ENCODE measurements around the gene INKA1. TPM values are rescaled to one million over a fixed set of nuclear protein-coding genes. Genes with fewer than 3 reads are reported as not detected.

Gene INKA1
- total RNA-seq, 1 donor from 2014 or later, result not detected

DNA sequence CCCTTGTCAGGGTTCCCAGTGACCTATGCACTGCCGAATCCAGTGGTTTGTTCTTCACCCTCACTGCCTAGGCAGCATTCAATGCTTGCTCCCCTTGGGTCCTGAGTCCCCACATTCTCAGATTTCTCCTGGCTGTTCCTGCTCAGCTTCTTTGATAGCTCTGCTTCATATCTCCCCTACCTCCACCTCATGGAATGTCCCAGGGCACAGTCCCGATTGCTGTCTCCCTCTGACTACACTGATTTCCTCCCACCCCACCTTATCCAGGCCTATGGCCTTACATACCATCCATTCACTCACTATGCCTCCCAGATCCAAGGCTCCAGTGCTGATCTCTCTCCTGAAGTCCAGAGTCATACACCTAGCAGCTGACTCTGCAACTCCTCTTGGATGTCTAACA lies 1.9 kb upstream of the INKA1 start:
- intact Hi-C loops (cut with DNase I), result loop anchor here (5.0 kb wide), 1 partner anchor 286 kb away; the partner anchor contains the start of gene RBM5
- no peaks in the 10 kb centered on the region for H3K36me3 ChIP-seq
- no peak overlapping the region for H3K27ac ChIP-seq
- DNase-seq (ENCODE audit: low spot score in 2 of 2), result no peak
- H3K27me3 ChIP-seq, result no peaks in the 10 kb centered on the region
- no peaks in the 10 kb centered on the region for H3K9me3 ChIP-seq
- peaks cover 21 to 28% of the 10 kb centered on the region in 2 donors for H3K4me1 ChIP-seq
- TF ChIP-seq, protein P1, sequence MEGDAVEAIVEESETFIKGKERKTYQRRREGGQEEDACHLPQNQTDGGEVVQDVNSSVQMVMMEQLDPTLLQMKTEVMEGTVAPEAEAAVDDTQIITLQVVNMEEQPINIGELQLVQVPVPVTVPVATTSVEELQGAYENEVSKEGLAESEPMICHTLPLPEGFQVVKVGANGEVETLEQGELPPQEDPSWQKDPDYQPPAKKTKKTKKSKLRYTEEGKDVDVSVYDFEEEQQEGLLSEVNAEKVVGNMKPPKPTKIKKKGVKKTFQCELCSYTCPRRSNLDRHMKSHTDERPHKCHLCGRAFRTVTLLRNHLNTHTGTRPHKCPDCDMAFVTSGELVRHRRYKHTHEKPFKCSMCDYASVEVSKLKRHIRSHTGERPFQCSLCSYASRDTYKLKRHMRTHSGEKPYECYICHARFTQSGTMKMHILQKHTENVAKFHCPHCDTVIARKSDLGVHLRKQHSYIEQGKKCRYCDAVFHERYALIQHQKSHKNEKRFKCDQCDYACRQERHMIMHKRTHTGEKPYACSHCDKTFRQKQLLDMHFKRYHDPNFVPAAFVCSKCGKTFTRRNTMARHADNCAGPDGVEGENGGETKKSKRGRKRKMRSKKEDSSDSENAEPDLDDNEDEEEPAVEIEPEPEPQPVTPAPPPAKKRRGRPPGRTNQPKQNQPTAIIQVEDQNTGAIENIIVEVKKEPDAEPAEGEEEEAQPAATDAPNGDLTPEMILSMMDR (IDR thresholded peaks at IDR 0.05), result no peak
- H3K4me3 ChIP-seq, result no peak overlapping the region

DNA sequence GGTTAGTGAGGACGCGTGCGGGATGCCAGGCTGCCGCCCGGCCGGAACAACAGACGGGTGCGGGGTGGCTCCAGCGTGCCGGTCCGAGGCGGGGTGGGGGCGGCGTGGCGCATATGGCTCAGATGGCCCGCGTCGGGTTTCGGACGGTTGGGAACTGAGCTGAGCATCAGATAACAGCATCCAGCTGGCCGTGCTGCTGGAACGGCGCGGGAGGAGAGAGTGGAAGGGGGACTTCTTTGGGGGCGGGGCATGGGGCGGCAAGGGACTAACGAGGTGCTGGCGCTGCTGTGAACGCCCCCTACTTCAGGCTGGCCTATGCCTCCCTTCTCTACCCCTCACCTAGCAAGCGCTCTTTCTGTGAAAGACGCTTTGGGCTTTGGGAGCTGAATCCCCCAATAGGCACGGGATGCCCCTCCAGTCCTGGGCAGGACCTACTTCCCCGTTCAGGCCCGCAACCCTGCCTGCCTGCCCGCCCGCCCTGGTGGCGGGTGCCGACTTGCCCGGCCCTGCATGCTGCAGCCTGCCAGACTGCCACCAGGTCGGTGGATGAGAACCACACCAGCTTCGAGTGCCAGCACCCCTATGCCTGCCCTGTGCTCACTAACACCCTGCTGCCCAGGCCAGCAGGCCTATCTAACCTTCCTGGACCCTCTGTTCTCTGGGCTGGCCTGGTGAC lies 542 bp downstream of the INKA1 start:
- Histone ChIP-seq H3K4me3 (peak overlapping the region; percentile 84 to 86), H3K27me3 (no peaks in the 10 kb centered on the region), H3K36me3 (no peaks in the 10 kb centered on the region), H3K4me1 (peaks cover 22 to 40% of the 10 kb centered on the region in 2 donors), H3K27ac (peak overlapping the region; percentile 98), H3K9me3 (no peaks in the 10 kb centered on the region)
- TF ChIP-seq, protein P1 (IDR thresholded peaks at IDR 0.05), result peak in 1 of 3 experiments; percentile 8
- peak in 1 of 2 donors; percentile 82 for DNase-seq (ENCODE audit: low spot score in 2 of 2)
- intact Hi-C loops (cut with DNase I), result loop anchor here (5.0 kb wide), 1 partner anchor 284 kb away; the partner anchor contains the start of gene RBM5

DNA sequence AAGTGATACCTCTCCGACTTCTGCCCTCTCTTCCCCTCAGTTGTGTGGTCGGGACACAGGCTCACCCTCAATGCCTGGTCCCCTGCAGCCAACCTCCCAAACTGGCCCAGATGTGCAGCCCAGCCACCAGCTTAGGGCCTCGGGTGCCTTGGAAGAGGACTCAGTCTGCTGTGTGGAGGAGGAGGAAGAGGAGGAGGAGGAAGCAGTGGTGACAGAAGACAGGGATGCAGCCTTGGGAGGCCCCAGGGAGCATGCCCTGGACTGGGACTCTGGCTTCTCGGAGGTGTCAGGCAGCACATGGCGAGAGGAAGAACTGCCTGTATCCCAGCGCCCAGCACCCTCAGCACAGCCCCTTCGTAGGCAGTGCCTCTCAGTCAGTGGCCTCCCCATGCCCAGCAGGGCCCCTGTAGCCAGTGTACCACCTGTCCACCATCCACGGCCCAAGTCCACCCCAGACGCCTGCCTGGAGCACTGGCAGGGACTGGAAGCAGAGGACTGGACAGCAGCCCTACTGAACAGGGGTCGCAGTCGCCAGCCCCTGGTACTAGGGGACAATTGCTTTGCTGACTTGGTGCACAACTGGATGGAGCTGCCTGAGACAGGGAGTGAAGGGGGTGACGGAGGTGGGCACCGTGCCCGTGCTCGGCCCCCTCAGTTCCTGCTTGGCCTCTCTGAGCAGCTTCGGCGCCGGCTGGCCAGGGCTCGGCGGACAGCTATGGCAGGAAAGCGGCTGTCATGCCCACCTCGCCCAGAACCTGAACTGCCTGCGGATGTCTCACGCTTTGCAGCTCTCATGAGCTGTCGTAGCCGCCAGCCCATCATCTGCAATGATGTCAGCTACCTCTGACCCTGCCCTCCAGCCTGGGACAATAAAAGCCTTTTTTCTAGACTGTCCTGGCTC lies 1.3 kb downstream of the INKA1 start:
- no peak for DNase-seq (ENCODE audit: low spot score in 2 of 2)

DNA sequence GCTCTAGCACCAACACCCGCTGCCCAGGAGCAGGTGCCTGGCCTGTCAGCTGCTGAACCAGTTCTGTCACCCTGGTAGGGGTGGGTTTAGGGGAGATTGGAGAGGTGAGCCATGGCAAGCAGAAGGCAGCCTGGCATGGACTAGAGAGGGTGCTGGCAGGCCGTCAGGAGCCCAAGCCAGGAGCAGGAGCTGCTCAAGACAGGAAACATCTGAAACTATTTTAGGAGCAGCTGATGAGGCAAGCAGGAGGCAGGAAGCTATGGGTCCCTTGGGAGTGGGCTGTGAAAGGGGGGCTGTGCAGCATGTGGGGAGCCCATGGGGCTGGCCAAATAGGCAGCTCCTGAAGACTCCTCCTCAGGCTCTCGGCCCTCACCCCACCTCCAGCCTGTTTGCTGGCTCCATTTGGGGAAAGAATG lies 2.3 kb downstream of the INKA1 start:
- H3K36me3 ChIP-seq, result peaks cover 13 to 14% of the 10 kb centered on the region in 2 donors
- peak; percentile 83 to 97 for DNase-seq (ENCODE audit: low spot score in 2 of 2)
- H3K4me1 ChIP-seq, result peaks cover 22 to 36% of the 10 kb centered on the region in 2 donors
- H3K27ac ChIP-seq, result peak overlapping the region; percentile 98
- TF ChIP-seq, protein P1 (IDR thresholded peaks at IDR 0.05), result no peak
- no peaks in the 10 kb centered on the region for H3K27me3 ChIP-seq
- intact Hi-C loops (cut with DNase I), result no loop called here
- peak overlapping the region; percentile 12 to 86 for H3K4me3 ChIP-seq
- no peaks in the 10 kb centered on the region for H3K9me3 ChIP-seq

More for the DNA sequence above, 1.3 kb downstream of the INKA1 start:
- Histone ChIP-seq H3K36me3 (peaks cover 4 to 6% of the 10 kb centered on the region in 2 donors), H3K4me3 (peak overlapping the region; percentile 84 to 86), H3K27ac (peak overlapping the region; percentile 98), H3K9me3 (no peaks in the 10 kb centered on the region), H3K27me3 (no peaks in the 10 kb centered on the region), H3K4me1 (peaks cover 22 to 40% of the 10 kb centered on the region in 2 donors)
- TF ChIP-seq, protein P1 (IDR thresholded peaks at IDR 0.05), result no peak
- intact Hi-C loops (cut with DNase I), result loop anchor here (5.0 kb wide), 1 partner anchor 283 kb away; the partner anchor contains the start of gene RBM5

DNA sequence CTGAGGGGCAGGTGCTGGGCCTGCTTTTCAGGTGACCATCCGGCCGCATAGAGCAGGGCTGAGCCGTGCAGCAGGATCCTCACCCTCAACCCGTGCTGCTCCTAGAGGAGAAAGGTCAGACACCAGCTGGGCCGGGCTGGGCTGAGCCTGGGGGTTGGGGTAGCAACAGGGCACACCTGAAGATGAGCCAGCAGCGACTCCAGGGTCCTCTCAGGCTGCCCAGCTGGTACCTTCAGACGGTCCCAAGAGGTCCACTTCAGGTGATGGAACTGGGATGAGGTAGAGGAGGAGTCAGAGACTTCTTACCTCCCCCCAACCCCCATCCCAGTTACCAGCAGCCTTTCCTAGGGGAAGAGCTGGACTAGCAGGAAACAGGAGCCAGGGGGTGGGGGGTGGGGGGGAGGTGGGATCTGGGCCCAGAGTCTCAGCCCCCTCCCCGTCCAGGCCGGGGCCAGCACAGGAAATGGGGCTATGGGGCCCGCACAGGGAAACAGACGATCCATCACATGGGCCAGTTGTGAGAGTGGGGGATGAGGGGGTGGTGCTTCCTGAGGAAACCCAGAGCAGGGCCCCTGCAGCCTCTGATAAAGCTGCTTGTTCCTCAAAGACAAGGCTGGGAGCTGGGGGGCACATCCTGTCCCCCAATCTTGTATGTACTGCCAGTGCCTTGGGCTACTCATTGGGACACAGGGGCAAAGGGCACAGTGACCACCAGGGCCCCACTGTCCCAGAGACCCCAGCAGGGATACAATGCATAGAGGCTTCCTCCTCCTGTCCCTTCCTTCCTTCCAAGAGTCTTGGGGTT lies 3.0 kb downstream of the INKA1 start:
- intact Hi-C loops (cut with DNase I), result no loop called here
- Histone ChIP-seq H3K9me3 (no peaks in the 10 kb centered on the region), H3K27ac (peak overlapping the region; percentile 98), H3K4me1 (peaks cover 22 to 36% of the 10 kb centered on the region in 2 donors), H3K36me3 (peaks cover 13 to 14% of the 10 kb centered on the region in 2 donors), H3K27me3 (no peaks in the 10 kb centered on the region), H3K4me3 (peak overlapping the region; percentile 12 to 86)
- no peak for DNase-seq (ENCODE audit: low spot score in 2 of 2)
- TF ChIP-seq, protein P1 (IDR thresholded peaks at IDR 0.05), result no peak

All from ascending aorta (tissue), 2 donors.